Central memory CD8-positive, alpha-beta T cell (primary cell): ENCODE measurements around the gene LTBR.

Source experiments
- ATAC-seq: fragments of 150-1000 bp; cut with Tn5 transposase; replicated peaks from 2 replicates; pipeline ENCODE4 v1.10.0; 2022; ENCODE audit warnings: mild to moderate bottlenecking, moderate FRiP score, moderate number of reproducible peaks; ENCODE audit not compliant: poor library complexity, severe bottlenecking; ENCODE audit errors: extremely low read depth
- DNase-seq, 2 donors: peaks; one replicate each; pipeline ENCODE4 v3.0.0; 2021; ENCODE audit warnings: low spot score in 2 of 2
- H3K27ac Mint-ChIP-seq: one replicate; pipeline ENCODE4 v1.8.0; 2022; ENCODE audit warnings: low read depth, mild to moderate bottlenecking, moderate library complexity, mixed read lengths
- H3K27me3 Mint-ChIP-seq: one replicate; pipeline ENCODE4 v1.8.0; 2022; ENCODE audit warnings: mixed read lengths
- H3K36me3 Mint-ChIP-seq: one replicate; pipeline ENCODE4 v1.8.0; 2022; ENCODE audit warnings: mild to moderate bottlenecking, moderate library complexity, mixed read lengths; ENCODE audit not compliant: insufficient read depth
- H3K4me1 Mint-ChIP-seq: one replicate; pipeline ENCODE4 v1.8.0; 2022; ENCODE audit warnings: mixed read lengths
- H3K4me3 Mint-ChIP-seq: one replicate; pipeline ENCODE4 v1.8.0; 2022; ENCODE audit warnings: mild to moderate bottlenecking, moderate library complexity, mixed read lengths
- H3K9me3 Mint-ChIP-seq: one replicate; pipeline ENCODE4 v1.8.0; 2022; ENCODE audit warnings: mixed read lengths

Gene LTBR

DNA sequence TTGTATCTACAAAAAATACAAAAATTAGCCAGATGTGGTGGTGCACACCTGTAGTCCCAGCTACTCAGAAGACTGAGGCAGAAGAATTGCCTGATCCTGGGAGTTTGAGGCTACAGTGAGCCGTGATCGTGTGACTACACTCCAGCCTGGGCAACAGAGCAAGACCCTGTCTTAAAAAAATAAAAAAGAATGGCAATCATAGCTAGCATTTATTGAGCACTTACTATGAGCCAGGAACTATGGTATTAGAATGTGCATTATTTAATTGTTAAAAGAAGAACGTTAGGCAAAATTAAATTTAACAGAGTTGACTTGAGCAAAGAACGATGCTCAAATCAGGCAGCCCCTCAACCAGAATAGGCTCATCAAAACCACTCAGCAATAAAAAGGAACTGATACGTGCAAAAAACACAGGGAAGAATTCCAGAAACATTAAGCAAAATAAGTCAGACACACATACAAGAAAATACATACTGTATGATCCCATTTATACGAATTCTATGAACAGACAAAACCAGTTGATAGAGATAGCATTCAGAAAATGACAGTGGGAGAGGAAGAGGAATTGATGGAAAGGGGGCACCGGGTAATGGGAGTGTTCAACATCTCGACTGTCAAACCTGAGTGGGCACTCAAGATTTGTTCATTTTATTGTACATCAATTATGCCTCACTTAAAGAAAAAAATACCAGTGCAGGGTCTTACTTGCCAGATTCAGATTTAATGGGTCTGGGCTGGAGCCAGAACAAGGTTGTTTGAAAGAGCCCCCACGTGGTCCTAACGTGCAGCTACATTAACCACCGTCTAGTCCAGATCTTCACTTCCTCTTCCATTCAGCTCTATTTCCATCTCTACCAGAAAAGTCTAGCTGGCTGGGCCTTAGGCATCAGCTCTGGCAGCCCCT is 16.6 kb upstream of the LTBR start:
- Mint-ChIP-seq H3K27me3 (no peaks in the 10 kb centered on the region), H3K9me3 (no peaks in the 10 kb centered on the region), H3K4me3 (no peak overlapping the region), H3K4me1 (peaks cover 16% of the 10 kb centered on the region), H3K27ac (no peak overlapping the region), H3K36me3 (no peaks in the 10 kb centered on the region)
- peak in 1 of 2 donors; percentile 37 for DNase-seq
- ATAC-seq, result peak; percentile 68

DNA sequence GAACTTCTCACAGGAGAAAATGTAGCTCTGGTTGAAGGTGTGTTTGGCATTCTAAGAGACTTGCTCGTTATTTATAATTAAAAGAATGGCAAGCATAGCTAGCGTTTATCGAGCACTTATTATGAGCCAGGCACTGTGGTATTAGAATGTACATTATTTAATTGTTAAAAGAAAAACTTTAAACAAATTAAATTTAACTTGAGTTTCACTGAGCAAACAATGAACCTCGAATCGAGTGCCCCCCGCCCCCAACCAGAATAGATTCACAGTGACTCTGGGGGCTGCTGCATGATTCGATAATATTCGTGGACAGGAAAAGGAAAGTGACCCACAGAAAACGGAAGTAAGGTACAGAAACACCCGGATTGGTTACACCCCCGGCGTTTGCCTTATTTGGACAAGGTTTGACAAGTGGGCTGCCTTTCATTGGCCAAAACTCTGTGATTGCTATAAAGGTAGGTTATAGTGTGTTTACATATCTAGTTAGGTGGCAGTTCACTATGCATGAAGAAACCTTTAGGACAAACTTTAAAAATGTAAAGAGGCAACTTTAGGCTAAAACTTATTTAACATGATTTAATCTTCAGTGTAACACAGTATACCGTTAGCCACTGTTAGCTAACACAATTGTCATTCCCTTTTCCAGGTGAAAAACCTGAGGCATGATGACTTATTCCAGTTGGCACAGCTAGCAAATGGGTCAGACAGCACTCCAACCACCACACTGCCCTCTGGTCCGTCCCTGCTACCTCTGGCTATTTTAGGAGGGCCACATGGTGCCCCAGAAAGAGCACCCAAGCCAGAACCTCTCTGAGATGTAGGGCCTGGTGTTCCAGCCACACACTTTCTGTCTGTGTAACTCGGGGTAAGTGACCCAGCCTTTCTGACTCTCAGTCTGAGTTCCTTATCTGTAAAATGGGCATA is 15.7 kb upstream of the LTBR start:
- no peak overlapping the region for H3K27ac Mint-ChIP-seq
- DNase-seq (no peak), ATAC-seq (no peak)
- H3K4me1 Mint-ChIP-seq, result peaks cover 20% of the 10 kb centered on the region
- no peaks in the 10 kb centered on the region for H3K27me3 Mint-ChIP-seq
- H3K36me3 Mint-ChIP-seq, result no peaks in the 10 kb centered on the region
- no peak overlapping the region for H3K4me3 Mint-ChIP-seq
- H3K9me3 Mint-ChIP-seq, result no peaks in the 10 kb centered on the region

DNA sequence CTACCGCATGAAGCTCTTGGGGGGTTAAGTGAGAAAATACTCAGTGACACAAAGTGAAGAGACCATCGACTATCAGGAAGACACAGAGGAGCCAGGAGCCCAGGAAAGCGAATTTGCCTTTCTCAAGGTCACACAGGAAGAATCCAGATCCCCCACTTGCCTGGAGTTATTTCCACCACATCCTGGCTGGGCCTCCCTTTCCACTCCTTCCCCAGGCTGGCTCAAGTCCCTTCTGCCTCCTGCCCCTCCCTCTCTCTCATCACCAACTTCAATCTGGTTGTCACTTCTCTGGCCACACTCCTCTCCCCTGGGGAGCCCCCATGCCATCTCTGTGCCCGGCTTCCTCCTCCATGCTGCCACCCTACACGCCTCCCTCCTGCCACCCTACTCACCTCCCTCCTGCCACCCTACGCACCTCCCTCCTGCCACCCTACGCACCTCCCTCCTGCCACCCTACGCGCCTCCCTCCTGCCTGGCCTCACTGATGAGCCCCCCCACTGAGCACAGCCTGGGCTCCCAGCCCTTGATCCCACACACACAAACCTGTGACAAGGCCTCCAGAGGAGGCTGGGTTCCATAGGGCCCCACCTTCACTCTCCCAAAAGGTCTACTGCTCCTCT is 14.9 kb upstream of the LTBR start:
- Mint-ChIP-seq H3K9me3 (no peaks in the 10 kb centered on the region), H3K27ac (no peak overlapping the region), H3K4me3 (no peak overlapping the region), H3K36me3 (no peaks in the 10 kb centered on the region), H3K27me3 (no peaks in the 10 kb centered on the region), H3K4me1 (peaks cover 18% of the 10 kb centered on the region)
- DNase-seq (no peak), ATAC-seq (no peak)

DNA sequence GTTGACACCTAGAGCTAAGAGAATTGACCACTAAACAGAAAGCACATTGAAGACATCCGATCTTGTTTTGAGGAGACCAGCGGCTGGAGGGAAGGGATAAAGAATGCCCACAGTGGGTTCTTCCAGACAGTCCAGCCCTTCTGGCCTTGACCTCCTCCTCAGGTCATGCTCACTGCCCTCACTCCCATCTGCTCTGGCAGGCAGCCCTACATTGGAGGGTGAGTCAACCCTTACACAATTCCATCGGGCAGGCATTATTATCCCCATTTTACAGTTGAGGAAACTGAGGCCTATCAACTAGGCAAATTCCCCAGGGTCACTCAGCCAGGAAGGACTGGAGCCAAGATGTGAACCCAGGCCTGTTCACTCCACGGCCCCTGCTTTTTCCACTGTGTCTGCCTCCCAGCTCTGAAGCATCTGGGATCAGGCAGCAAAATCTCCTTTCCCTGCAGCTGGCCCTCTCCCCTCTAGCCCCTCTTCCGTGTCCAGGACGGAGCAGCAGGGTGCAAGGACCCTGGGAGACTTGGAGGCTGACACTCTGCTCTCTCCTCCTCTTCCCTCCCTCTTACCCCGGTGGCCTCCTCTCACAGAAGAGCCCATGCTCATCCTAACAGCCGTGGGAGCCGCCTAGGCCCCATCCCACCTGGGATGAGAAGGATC is 13.9 kb upstream of the LTBR start:
- ATAC-seq (no peak), DNase-seq (no peak)
- Mint-ChIP-seq H3K4me3 (no peak overlapping the region), H3K27ac (no peak overlapping the region), H3K36me3 (no peaks in the 10 kb centered on the region), H3K4me1 (peaks cover 14% of the 10 kb centered on the region), H3K9me3 (no peaks in the 10 kb centered on the region), H3K27me3 (no peaks in the 10 kb centered on the region)

DNA sequence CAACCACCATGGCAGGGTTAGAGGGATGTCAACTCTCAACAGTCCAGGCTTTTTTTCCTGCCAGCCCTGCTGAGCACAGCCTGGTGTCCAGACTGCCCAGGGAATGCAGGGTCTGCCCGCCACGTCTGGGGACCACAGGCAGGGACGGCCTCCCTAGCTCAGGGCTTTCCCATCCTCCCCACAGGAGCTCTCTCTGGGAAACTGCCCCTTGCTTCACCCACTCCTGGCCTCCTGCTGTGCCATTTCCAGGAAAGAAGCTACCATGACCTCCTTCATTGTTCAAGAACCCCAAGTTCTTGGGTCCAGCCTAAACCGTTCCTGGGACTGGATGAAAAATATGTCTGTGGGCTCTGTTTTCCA is 13.4 kb upstream of the LTBR start:
- Mint-ChIP-seq H3K27ac (no peak overlapping the region), H3K36me3 (no peaks in the 10 kb centered on the region), H3K9me3 (no peaks in the 10 kb centered on the region), H3K27me3 (no peaks in the 10 kb centered on the region), H3K4me3 (no peak overlapping the region), H3K4me1 (peaks cover 16% of the 10 kb centered on the region)
- DNase-seq, result no peak
- no peak for ATAC-seq

DNA sequence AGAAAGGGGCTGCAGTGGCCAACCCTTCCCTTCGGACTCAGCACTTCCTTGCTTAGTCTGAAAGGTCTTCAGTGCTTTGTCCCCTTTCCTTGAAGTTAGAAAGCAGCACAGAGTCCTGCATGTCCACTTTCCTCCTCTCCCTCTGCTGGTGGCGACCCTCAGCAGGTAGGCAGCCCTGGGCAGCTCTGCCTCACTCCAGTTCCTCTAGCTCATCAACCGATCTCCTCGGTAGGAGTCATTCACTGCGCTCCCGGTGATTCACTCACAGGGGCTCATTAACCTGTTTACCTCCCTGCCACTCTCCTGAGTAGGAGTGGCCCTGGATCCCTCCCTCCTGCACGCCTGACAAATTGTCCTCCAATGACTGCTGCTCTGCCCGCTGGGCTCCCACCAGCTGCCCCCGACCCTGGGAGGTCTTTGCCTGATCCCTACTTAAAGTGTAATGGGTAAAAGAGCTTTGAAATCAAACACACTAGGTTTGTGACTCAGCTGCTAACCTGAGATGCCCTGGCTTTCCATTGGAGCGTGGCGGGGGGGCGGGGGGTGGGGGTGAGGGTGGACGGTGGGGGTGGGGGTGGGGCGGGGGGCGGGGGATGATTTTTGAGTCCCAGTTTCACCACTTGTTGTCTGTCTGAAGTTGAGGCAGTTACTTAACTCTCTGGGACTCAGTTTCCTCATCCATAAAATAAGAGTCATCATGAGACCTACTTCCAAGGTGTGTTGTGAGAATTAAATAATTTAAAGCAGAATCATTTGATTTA is 12.8 kb upstream of the LTBR start:
- H3K27ac Mint-ChIP-seq, result no peak overlapping the region
- H3K4me3 Mint-ChIP-seq, result no peak overlapping the region
- H3K27me3 Mint-ChIP-seq, result no peaks in the 10 kb centered on the region
- H3K9me3 Mint-ChIP-seq, result no peaks in the 10 kb centered on the region
- DNase-seq (no peak), ATAC-seq (no peak)
- H3K4me1 Mint-ChIP-seq, result peaks cover 22% of the 10 kb centered on the region
- no peaks in the 10 kb centered on the region for H3K36me3 Mint-ChIP-seq

DNA sequence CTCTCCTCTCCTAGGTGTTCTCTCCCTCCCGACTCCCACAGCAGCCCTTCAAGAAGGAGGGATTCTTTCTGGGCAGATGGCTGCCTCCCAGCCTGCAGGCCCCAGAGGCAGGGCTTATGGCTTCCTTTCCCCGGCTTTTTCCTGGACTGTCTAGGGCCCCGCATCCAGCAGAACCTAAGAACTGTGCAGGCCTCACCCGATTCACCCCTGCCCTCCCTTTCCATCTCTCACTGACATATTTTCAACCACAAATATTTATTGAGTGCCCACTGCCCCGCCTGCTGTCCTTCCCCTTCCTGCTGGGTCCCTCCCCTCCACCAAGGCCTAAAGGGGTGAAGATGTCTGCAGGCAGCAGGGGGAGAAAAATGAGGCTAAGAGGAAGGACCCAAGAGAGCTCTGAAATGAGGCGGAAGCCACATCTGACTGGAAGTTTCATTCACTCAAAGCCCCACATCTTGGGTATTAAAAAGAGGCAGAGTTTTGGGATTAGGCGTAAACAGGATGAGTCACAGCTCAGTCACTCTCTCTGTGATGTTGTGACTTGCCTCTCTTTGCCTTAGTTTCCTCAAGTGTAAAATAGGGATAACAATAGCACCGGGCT is 11.5 kb upstream of the LTBR start:
- ATAC-seq (no peak), DNase-seq (no peak)
- Mint-ChIP-seq H3K27me3 (no peaks in the 10 kb centered on the region), H3K9me3 (no peaks in the 10 kb centered on the region), H3K36me3 (peaks cover 1% of the 10 kb centered on the region), H3K27ac (no peak overlapping the region), H3K4me1 (peaks cover 29% of the 10 kb centered on the region), H3K4me3 (no peak overlapping the region)

DNA sequence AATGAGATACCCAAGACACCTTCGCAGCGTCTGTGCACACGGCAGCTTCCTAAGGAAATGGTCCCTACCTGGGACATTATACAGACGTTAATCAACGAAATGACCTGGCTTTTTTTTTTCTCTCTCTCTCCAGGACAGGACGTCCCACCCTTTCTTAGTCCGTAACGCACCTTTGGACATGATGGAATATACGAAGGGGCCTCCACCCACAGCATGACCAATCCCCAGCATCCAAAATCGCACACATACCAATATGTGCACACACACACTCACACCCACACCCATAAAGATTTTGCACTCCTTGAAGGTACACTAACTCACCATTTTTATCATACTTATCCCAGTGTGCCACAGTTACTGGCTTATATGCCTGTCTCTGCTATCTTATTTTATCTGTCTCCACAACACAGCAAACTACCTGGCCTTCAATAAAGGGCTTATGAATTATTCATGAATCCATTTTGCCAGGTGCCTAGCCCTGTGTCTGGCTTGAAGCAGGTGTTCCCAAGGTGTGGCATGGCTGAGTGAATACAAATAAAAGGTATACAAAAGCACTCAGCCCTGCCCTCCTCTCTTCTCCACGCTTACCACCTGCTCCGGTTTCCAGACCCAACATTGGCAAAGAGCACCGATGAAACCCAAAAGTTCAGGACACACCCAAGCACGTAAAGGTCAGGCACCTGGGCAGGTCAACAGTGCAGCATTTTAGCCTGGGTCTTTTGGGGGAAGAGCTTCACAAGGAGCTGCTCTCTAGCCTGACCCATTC is 10.8 kb upstream of the LTBR start:
- no peaks in the 10 kb centered on the region for H3K27me3 Mint-ChIP-seq
- DNase-seq (no peak), ATAC-seq (no peak)
- H3K36me3 Mint-ChIP-seq, result peaks cover 2% of the 10 kb centered on the region
- no peak overlapping the region for H3K27ac Mint-ChIP-seq
- no peaks in the 10 kb centered on the region for H3K9me3 Mint-ChIP-seq
- peaks cover 27% of the 10 kb centered on the region for H3K4me1 Mint-ChIP-seq
- H3K4me3 Mint-ChIP-seq, result no peak overlapping the region

DNA sequence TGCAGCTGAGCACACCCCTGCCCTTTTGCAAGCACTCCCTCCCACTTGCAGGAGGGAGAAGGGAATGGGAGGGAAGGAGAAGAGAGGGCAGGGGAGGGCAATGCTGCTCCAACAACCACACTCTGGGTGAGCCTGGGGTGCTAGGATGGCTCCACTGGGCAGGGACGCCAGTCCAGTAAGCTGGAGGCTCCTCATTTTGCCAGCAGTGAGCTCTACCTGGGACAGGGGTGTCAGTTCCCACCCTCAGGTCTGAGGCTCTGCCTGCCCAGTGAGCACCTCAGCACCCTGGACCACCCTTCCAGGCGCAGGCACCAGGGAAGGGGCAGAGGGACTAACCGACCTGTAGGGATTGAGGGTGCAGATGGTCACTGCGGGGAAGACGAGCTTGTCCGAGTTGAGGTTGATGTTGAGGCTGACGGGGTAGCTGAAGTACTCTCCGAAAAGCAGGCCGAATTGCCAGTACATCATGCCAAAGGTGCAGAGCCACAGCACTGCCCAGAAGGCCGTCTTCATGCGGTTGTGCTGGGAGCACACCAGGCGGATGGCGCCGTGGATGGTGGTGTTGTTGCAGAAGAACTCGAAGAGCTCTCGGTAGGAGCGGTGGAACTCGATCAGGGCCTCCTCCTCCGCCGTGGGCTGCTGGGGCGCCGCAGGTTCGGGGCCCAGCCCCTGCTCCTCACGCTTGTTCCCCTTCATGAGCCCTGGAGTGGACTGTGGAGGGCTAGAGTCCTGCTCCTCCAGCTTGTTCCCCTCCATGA is 9.8 kb upstream of the LTBR start:
- no peak overlapping the region for H3K4me3 Mint-ChIP-seq
- peaks cover 2% of the 10 kb centered on the region for H3K36me3 Mint-ChIP-seq
- no peak for ATAC-seq
- H3K9me3 Mint-ChIP-seq, result no peaks in the 10 kb centered on the region
- H3K27me3 Mint-ChIP-seq, result no peaks in the 10 kb centered on the region
- H3K4me1 Mint-ChIP-seq, result peaks cover 27% of the 10 kb centered on the region
- H3K27ac Mint-ChIP-seq, result no peak overlapping the region
- no peak for DNase-seq

DNA sequence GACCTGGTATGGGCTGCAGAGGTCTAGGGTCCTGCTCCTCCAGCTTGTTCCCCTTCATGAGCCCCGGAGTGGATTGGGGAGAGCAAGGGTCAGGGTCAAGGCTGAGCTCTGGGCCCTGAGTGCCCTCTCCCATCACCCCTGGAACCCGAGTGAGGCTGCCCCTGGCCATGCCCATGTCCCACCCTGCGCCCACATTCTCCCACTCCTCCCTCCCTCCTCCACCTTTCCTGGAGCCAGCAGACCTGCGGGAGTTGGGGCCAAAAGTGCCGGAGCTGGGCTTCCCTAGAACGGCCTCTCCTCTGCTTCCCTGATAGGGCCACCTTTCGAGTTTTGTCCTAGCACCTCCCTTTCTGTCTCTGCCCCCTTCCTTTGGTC is 9.2 kb upstream of the LTBR start:
- H3K27me3 Mint-ChIP-seq, result peaks cover 2% of the 10 kb centered on the region
- DNase-seq (no peak), ATAC-seq (no peak)
- H3K9me3 Mint-ChIP-seq, result no peaks in the 10 kb centered on the region
- H3K27ac Mint-ChIP-seq, result no peak overlapping the region
- H3K36me3 Mint-ChIP-seq, result peaks cover 2% of the 10 kb centered on the region
- H3K4me1 Mint-ChIP-seq, result peaks cover 27% of the 10 kb centered on the region
- H3K4me3 Mint-ChIP-seq, result no peak overlapping the region
